ENCODE data around the gene CHD9. TPM values are rescaled to one million over a fixed set of nuclear protein-coding genes. Genes with fewer than 3 reads are reported as not detected.

Gene CHD9
- total and polyA plus RNA-seq, 9 of the 15 experiments (the other 6 are each of a cell fraction or from before 2014, with no cell fraction given), result 29.0 to 69.3 (median 40.6) TPM

DNA sequence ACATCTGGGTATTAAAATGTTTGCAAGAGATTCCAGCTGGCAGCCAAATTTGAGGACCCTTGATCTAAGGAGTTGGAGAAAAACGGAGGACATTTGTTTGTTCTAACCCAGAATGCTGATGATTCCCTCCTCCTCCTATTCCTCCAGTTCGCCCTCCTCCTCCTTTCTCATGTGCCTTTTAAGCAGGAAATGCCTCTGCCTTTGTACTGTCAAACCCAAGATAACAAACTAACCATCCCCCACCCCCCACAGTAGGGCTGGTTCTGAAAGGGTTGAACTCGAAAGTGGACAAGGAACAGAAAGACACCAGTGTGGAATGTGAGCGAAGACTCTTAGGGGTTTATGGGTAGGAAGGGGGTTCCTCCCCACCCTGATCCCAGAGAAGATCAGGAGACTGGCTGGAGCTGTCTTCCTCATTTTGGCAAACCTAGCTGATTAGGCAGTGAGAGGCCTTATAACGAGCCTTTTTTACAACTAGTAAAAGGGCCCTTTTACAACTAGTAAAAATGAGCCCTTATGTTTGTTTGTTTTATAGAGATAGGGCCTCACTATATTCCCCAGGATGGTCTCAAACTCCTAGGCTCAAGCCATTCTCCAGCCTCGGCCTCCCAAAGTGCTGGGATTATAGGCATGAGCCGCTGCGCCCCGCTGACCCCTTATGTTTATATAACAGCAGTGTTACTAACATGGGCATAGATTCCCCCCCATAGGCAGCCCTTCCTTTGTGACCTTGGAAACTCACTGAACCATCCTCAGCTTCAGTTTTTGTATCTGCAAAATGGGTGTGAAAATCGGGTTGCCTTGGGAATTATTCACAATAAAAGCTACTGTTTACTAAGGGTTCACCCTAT lies 975 bp downstream of the CHD9 start (continued):
- TF ChIP-seq, protein P1, sequence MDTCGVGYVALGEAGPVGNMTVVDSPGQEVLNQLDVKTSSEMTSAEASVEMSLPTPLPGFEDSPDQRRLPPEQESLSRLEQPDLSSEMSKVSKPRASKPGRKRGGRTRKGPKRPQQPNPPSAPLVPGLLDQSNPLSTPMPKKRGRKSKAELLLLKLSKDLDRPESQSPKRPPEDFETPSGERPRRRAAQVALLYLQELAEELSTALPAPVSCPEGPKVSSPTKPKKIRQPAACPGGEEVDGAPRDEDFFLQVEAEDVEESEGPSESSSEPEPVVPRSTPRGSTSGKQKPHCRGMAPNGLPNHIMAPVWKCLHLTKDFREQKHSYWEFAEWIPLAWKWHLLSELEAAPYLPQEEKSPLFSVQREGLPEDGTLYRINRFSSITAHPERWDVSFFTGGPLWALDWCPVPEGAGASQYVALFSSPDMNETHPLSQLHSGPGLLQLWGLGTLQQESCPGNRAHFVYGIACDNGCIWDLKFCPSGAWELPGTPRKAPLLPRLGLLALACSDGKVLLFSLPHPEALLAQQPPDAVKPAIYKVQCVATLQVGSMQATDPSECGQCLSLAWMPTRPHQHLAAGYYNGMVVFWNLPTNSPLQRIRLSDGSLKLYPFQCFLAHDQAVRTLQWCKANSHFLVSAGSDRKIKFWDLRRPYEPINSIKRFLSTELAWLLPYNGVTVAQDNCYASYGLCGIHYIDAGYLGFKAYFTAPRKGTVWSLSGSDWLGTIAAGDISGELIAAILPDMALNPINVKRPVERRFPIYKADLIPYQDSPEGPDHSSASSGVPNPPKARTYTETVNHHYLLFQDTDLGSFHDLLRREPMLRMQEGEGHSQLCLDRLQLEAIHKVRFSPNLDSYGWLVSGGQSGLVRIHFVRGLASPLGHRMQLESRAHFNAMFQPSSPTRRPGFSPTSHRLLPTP (IDR thresholded peaks at IDR 0.05; ENCODE audit: borderline replicate concordance, extremely low read depth, insufficient read length), result no peak
- TF ChIP-seq OTX1 (CRISPR knock-in tag; IDR thresholded peaks at IDR 0.05), result no peak
- 0 out of 2 replicates have a peak, but pooled peaks have one; percentile 22 for TF ChIP-seq SMARCC2 (IDR thresholded peaks at IDR 0.05; ENCODE audit: low read depth)
- TF ChIP-seq IFI16 (CRISPR knock-in tag; IDR thresholded peaks at IDR 0.05), result no peak
- TF ChIP-seq, protein P2, sequence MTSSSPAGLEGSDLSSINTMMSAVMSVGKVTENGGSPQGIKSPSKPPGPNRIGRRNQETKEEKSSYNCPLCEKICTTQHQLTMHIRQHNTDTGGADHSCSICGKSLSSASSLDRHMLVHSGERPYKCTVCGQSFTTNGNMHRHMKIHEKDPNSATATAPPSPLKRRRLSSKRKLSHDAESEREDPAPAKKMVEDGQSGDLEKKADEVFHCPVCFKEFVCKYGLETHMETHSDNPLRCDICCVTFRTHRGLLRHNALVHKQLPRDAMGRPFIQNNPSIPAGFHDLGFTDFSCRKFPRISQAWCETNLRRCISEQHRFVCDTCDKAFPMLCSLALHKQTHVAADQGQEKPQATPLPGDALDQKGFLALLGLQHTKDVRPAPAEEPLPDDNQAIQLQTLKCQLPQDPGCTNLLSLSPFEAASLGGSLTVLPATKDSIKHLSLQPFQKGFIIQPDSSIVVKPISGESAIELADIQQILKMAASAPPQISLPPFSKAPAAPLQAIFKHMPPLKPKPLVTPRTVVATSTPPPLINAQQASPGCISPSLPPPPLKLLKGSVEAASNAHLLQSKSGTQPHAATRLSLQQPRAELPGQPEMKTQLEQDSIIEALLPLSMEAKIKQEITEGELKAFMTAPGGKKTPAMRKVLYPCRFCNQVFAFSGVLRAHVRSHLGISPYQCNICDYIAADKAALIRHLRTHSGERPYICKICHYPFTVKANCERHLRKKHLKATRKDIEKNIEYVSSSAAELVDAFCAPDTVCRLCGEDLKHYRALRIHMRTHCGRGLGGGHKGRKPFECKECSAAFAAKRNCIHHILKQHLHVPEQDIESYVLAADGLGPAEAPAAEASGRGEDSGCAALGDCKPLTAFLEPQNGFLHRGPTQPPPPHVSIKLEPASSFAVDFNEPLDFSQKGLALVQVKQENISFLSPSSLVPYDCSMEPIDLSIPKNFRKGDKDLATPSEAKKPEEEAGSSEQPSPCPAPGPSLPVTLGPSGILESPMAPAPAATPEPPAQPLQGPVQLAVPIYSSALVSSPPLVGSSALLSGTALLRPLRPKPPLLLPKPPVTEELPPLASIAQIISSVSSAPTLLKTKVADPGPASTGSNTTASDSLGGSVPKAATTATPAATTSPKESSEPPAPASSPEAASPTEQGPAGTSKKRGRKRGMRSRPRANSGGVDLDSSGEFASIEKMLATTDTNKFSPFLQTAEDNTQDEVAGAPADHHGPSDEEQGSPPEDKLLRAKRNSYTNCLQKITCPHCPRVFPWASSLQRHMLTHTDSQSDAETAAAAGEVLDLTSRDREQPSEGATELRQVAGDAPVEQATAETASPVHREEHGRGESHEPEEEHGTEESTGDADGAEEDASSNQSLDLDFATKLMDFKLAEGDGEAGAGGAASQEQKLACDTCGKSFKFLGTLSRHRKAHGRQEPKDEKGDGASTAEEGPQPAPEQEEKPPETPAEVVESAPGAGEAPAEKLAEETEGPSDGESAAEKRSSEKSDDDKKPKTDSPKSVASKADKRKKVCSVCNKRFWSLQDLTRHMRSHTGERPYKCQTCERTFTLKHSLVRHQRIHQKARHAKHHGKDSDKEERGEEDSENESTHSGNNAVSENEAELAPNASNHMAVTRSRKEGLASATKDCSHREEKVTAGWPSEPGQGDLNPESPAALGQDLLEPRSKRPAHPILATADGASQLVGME (CRISPR knock-in tag; IDR thresholded peaks at IDR 0.05), result no peak
- TF ChIP-seq, protein P3, sequence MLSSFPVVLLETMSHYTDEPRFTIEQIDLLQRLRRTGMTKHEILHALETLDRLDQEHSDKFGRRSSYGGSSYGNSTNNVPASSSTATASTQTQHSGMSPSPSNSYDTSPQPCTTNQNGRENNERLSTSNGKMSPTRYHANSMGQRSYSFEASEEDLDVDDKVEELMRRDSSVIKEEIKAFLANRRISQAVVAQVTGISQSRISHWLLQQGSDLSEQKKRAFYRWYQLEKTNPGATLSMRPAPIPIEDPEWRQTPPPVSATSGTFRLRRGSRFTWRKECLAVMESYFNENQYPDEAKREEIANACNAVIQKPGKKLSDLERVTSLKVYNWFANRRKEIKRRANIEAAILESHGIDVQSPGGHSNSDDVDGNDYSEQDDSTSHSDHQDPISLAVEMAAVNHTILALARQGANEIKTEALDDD (IDR thresholded peaks at IDR 0.05), result peak; percentile 98
- no peak for TF ChIP-seq ZNF57 (CRISPR knock-in tag; IDR thresholded peaks at IDR 0.05)
- no peak for TF ChIP-seq NFXL1 (CRISPR knock-in tag; IDR thresholded peaks at IDR 0.05)
- TF ChIP-seq RAD21 (CRISPR knock-in tag; conservative IDR thresholded peaks at IDR 0.05 in 1 of 2, IDR thresholded peaks at IDR 0.05 in 1 of 2), result peak; percentile 9 to 40; a peak in 1 of 4 replicates
- TF ChIP-seq DACH1 (IDR thresholded peaks at IDR 0.05; ENCODE audit: partially characterized antibody), result no peak
